Stimulated activated memory B cell treated with anti-CD40 and anti-IgM and Interleukin-4, amounts not matched to agents 10 μg/mL and 1 μg/mL and 100 μg/mL, for 72 hours (primary cell): ENCODE results near the gene LY6G5C.
"Not testable (repeated sequence)": the region's sequence is repeated elsewhere in the genome, so short reads cannot be mapped to it uniquely, and the experiment has no call there.

Source experiments
- ATAC-seq: fragments of 150-1000 bp; cut with Tn5 transposase; 2 replicates; pipeline ENCODE4 v1.10.0; 2021
- H3K27ac Mint-ChIP-seq: one replicate; pipeline ENCODE4 v1.8.0; 2022; ENCODE audit warnings: mild to moderate bottlenecking, mixed read lengths
- H3K27me3 Mint-ChIP-seq: one replicate; pipeline ENCODE4 v1.8.0; 2022; ENCODE audit warnings: mixed read lengths
- H3K36me3 Mint-ChIP-seq: one replicate; pipeline ENCODE4 v1.8.0; 2022; ENCODE audit warnings: mixed read lengths
- H3K4me1 Mint-ChIP-seq: one replicate; pipeline ENCODE4 v1.8.0; 2022; ENCODE audit warnings: mixed read lengths
- H3K4me3 Mint-ChIP-seq: one replicate; pipeline ENCODE4 v1.8.0; 2022; ENCODE audit warnings: mild to moderate bottlenecking, moderate library complexity, mixed read lengths
- H3K9me3 Mint-ChIP-seq: one replicate; pipeline ENCODE4 v1.8.0; 2022; ENCODE audit warnings: mixed read lengths

The LY6G5C gene

GRCh38 chr6:31720196-31720770, 39.4 kb upstream of the LY6G5C start:
- peaks cover 11% of the 10 kb centered on the region for H3K4me1 Mint-ChIP-seq
- H3K4me3 Mint-ChIP-seq, result no peak overlapping the region
- no peak for ATAC-seq
- no peaks in the 10 kb centered on the region for H3K9me3 Mint-ChIP-seq
- no peaks in the 10 kb centered on the region for H3K27me3 Mint-ChIP-seq
- peak overlapping the region; percentile 1 for H3K27ac Mint-ChIP-seq
- H3K36me3 Mint-ChIP-seq, result peaks cover 4% of the 10 kb centered on the region

GRCh38 chr6:31719001-31719400, 38.1 kb upstream of the LY6G5C start:
- H3K27ac Mint-ChIP-seq, result no peak overlapping the region

GRCh38 chr6:31718265-31718664, 37.4 kb upstream of the LY6G5C start:
- peaks cover 3% of the 10 kb centered on the region for H3K4me1 Mint-ChIP-seq
- no peak for ATAC-seq

More at GRCh38 chr6:31719001-31719400, 38.1 kb upstream of the LY6G5C start:
- no peak overlapping the region for H3K4me3 Mint-ChIP-seq
- no peak for ATAC-seq
- H3K4me1 Mint-ChIP-seq, result peaks cover 10% of the 10 kb centered on the region
- no peaks in the 10 kb centered on the region for H3K27me3 Mint-ChIP-seq
- no peaks in the 10 kb centered on the region for H3K36me3 Mint-ChIP-seq
- no peaks in the 10 kb centered on the region for H3K9me3 Mint-ChIP-seq

GRCh38 chr6:31717499-31718222, 36.8 kb upstream of the LY6G5C start:
- Mint-ChIP-seq H3K4me3 (no peak overlapping the region), H3K27me3 (no peaks in the 10 kb centered on the region), H3K27ac (no peak overlapping the region), H3K36me3 (no peaks in the 10 kb centered on the region), H3K4me1 (no peaks in the 10 kb centered on the region), H3K9me3 (no peaks in the 10 kb centered on the region)
- no peak for ATAC-seq

More at GRCh38 chr6:31718265-31718664, 37.4 kb upstream of the LY6G5C start:
- Mint-ChIP-seq H3K9me3 (no peaks in the 10 kb centered on the region), H3K27ac (no peak overlapping the region), H3K4me3 (no peak overlapping the region), H3K36me3 (no peaks in the 10 kb centered on the region), H3K27me3 (no peaks in the 10 kb centered on the region)

GRCh38 chr6:31715022-31715958, 34.4 kb upstream of the LY6G5C start, which contains the start of gene LY6G6D:
Gene LY6G6D (plus strand): TSS chr6:31715348. CDS start chr6:31715356, 8 bp downstream.
- peaks cover 23% of the 10 kb centered on the region for H3K4me1 Mint-ChIP-seq
- no peak within 1 kb of the TSS for H3K4me3 Mint-ChIP-seq
- H3K9me3 Mint-ChIP-seq, result no peaks in the 10 kb centered on the region
- no peak for ATAC-seq
- no peaks in the 10 kb centered on the region for H3K27me3 Mint-ChIP-seq
- H3K27ac Mint-ChIP-seq, result no peak within 1 kb of the TSS
- no peaks in the 10 kb centered on the region for H3K36me3 Mint-ChIP-seq

GRCh38 chr6:31713991-31714684, 33.3 kb upstream of the LY6G5C start:
- H3K27ac Mint-ChIP-seq, result no peak overlapping the region
- H3K4me1 Mint-ChIP-seq, result peaks cover 23% of the 10 kb centered on the region
- no peak overlapping the region for H3K4me3 Mint-ChIP-seq
- ATAC-seq, result no peak
- H3K9me3 Mint-ChIP-seq, result no peaks in the 10 kb centered on the region
- no peaks in the 10 kb centered on the region for H3K27me3 Mint-ChIP-seq
- no peaks in the 10 kb centered on the region for H3K36me3 Mint-ChIP-seq

GRCh38 chr6:31713465-31713864, 32.6 kb upstream of the LY6G5C start:
- H3K36me3 Mint-ChIP-seq, result no peaks in the 10 kb centered on the region
- no peaks in the 10 kb centered on the region for H3K9me3 Mint-ChIP-seq
- H3K4me1 Mint-ChIP-seq, result peaks cover 23% of the 10 kb centered on the region
- H3K27me3 Mint-ChIP-seq, result no peaks in the 10 kb centered on the region
- no peak overlapping the region for H3K27ac Mint-ChIP-seq
- no peak overlapping the region for H3K4me3 Mint-ChIP-seq
- no peak for ATAC-seq

- no peaks in the 10 kb centered on the region for H3K27me3 Mint-ChIP-seq
- H3K27ac Mint-ChIP-seq, result no peak overlapping the region
- no peak overlapping the region for H3K4me3 Mint-ChIP-seq
- peak; percentile 70 for ATAC-seq
- peaks cover 23% of the 10 kb centered on the region for H3K4me1 Mint-ChIP-seq
- H3K36me3 Mint-ChIP-seq, result no peaks in the 10 kb centered on the region
- no peaks in the 10 kb centered on the region for H3K9me3 Mint-ChIP-seq
Observed at GRCh38 chr6:31712296-31712695, 31.4 kb upstream of the LY6G5C start.

GRCh38 chr6:31711233-31711632, 30.4 kb upstream of the LY6G5C start:
- ATAC-seq, result no peak
- Mint-ChIP-seq H3K36me3 (no peaks in the 10 kb centered on the region), H3K27me3 (no peaks in the 10 kb centered on the region), H3K4me3 (no peak overlapping the region), H3K9me3 (no peaks in the 10 kb centered on the region), H3K4me1 (peaks cover 23% of the 10 kb centered on the region), H3K27ac (peak overlapping the region; percentile 56)

GRCh38 chr6:31710523-31711219, 29.8 kb upstream of the LY6G5C start:
- Mint-ChIP-seq H3K27me3 (no peaks in the 10 kb centered on the region), H3K4me1 (peaks cover 23% of the 10 kb centered on the region), H3K36me3 (no peaks in the 10 kb centered on the region), H3K27ac (peak overlapping the region; percentile 56), H3K9me3 (no peaks in the 10 kb centered on the region), H3K4me3 (peak overlapping the region; percentile 3)
- ATAC-seq, result no peak

GRCh38 chr6:31709157-31709556, 28.3 kb upstream of the LY6G5C start:
- H3K9me3 Mint-ChIP-seq, result not testable (repeated sequence)

GRCh38 chr6:31708224-31708623, 27.4 kb upstream of the LY6G5C start:
- Mint-ChIP-seq H3K4me1 (peaks cover 23% of the 10 kb centered on the region), H3K4me3 (no peak overlapping the region), H3K9me3 (no peaks in the 10 kb centered on the region), H3K27ac (no peak overlapping the region), H3K27me3 (no peaks in the 10 kb centered on the region), H3K36me3 (no peaks in the 10 kb centered on the region)
- no peak for ATAC-seq

More at GRCh38 chr6:31709157-31709556, 28.3 kb upstream of the LY6G5C start:
- not testable (repeated sequence) for H3K27me3 Mint-ChIP-seq, H3K4me3 Mint-ChIP-seq, H3K27ac Mint-ChIP-seq, ATAC-seq, H3K36me3 Mint-ChIP-seq
- H3K4me1 Mint-ChIP-seq, result peaks cover 23% of the 10 kb centered on the region

GRCh38 chr6:31707701-31708100, 26.8 kb upstream of the LY6G5C start:
- no peak overlapping the region for H3K4me3 Mint-ChIP-seq
- H3K4me1 Mint-ChIP-seq, result peaks cover 23% of the 10 kb centered on the region
- H3K27me3 Mint-ChIP-seq, result no peaks in the 10 kb centered on the region
- no peaks in the 10 kb centered on the region for H3K36me3 Mint-ChIP-seq
- H3K9me3 Mint-ChIP-seq, result no peaks in the 10 kb centered on the region
- H3K27ac Mint-ChIP-seq, result no peak overlapping the region
- ATAC-seq, result no peak

GRCh38 chr6:31706599-31706998, 25.7 kb upstream of the LY6G5C start, which contains the start of gene LY6G6F:
Gene LY6G6F (plus strand): TSS chr6:31706866. CDS start chr6:31706907, 41 bp downstream.
- no peak within 1 kb of the TSS for H3K4me3 Mint-ChIP-seq
- peaks cover 23% of the 10 kb centered on the region for H3K4me1 Mint-ChIP-seq
- H3K27ac Mint-ChIP-seq, result no peak within 1 kb of the TSS
- H3K27me3 Mint-ChIP-seq, result no peaks in the 10 kb centered on the region
- H3K36me3 Mint-ChIP-seq, result no peaks in the 10 kb centered on the region
- no peak for ATAC-seq
- H3K9me3 Mint-ChIP-seq, result no peaks in the 10 kb centered on the region
